HPDE6-E6E7 (cell line): Measurements from ENCODE around the gene ANKS1B.

ENCODE experiments used
- DNase-seq: peaks from one replicate; pipeline ENCODE4 v3.0.0; 2011; ENCODE audit warnings: missing footprints; ENCODE audit errors: extremely low spot score

ANKS1B gene

GRCh38 chr12:99201906-99202645 lies 782.7 kb downstream of the ANKS1B start:
- DNase-seq = no peak

- peak; percentile 1 for DNase-seq
Observed at GRCh38 chr12:99200711-99201384, 783.9 kb downstream of the ANKS1B start.

GRCh38 chr12:99195474-99195873 lies 789.3 kb downstream of the ANKS1B start:
- DNase-seq = no peak

GRCh38 chr12:99192489-99192888 lies 792.2 kb downstream of the ANKS1B start:
- no peak for DNase-seq

- DNase-seq = no peak
Observed at GRCh38 chr12:99176871-99177270, 807.9 kb downstream of the ANKS1B start.

GRCh38 chr12:99170461-99170860 lies 814.3 kb downstream of the ANKS1B start:
- DNase-seq = no peak

- DNase-seq = no peak
Observed at GRCh38 chr12:99170037-99170436, 814.7 kb downstream of the ANKS1B start.

GRCh38 chr12:99157946-99158345 lies 826.8 kb downstream of the ANKS1B start:
- DNase-seq = no peak

- no peak for DNase-seq
Observed at GRCh38 chr12:99154983-99155336, 829.8 kb downstream of the ANKS1B start.

- DNase-seq = no peak
Observed at GRCh38 chr12:99154216-99154982, 830.3 kb downstream of the ANKS1B start.

- DNase-seq = no peak
Observed at GRCh38 chr12:99153293-99153692, 831.4 kb downstream of the ANKS1B start.

GRCh38 chr12:99152337-99152736 lies 832.4 kb downstream of the ANKS1B start:
- no peak for DNase-seq

GRCh38 chr12:99151744-99152143 lies 833.0 kb downstream of the ANKS1B start:
- no peak for DNase-seq

- DNase-seq = no peak
Observed at GRCh38 chr12:99147130-99147529, 837.6 kb downstream of the ANKS1B start.

- no peak for DNase-seq
Observed at GRCh38 chr12:99146730-99147129, 838.0 kb downstream of the ANKS1B start.

GRCh38 chr12:99146185-99146584 lies 838.6 kb downstream of the ANKS1B start:
- DNase-seq = no peak

- DNase-seq = no peak
Observed at GRCh38 chr12:99142651-99143050, 842.1 kb downstream of the ANKS1B start.

- no peak for DNase-seq
Observed at GRCh38 chr12:99140017-99140720, 844.6 kb downstream of the ANKS1B start.

- DNase-seq = no peak
Observed at GRCh38 chr12:99138393-99138792, 846.3 kb downstream of the ANKS1B start.

- DNase-seq = no peak
Observed at GRCh38 chr12:99137124-99137855, 847.4 kb downstream of the ANKS1B start.

- DNase-seq = no peak
Observed at GRCh38 chr12:99136516-99136915, 848.2 kb downstream of the ANKS1B start.
